Measurements from ENCODE around the gene ANXA3. TPM values are rescaled to one million over a fixed set of nuclear protein-coding genes. Genes with fewer than 3 reads are reported as not detected.

ANXA3 gene
- total RNA-seq, 2 donors from 2014 or later, result 43.3 to 144 TPM

- Histone ChIP-seq H3K4me3 (no peak overlapping the region), H3K36me3 (no peaks in the 10 kb centered on the region), H3K27ac (no peak overlapping the region), H3K4me1 (replicated peaks) (no peaks in the 10 kb centered on the region), H3K27me3 (replicated peaks; ENCODE audit: insufficient read depth) (no peaks in the 10 kb centered on the region), H3K9me3 (no peaks in the 10 kb centered on the region)
- DNase-seq (ENCODE audit: low spot score), result no peak
- intact Hi-C loops (cut with DNase I), result no loop called here
- WGBS, result 92% methylated on average over 3 of the region's 3 CpGs
- no peak for TF ChIP-seq POLR2A (IDR thresholded peaks at IDR 0.05)
- TF ChIP-seq, protein P1, sequence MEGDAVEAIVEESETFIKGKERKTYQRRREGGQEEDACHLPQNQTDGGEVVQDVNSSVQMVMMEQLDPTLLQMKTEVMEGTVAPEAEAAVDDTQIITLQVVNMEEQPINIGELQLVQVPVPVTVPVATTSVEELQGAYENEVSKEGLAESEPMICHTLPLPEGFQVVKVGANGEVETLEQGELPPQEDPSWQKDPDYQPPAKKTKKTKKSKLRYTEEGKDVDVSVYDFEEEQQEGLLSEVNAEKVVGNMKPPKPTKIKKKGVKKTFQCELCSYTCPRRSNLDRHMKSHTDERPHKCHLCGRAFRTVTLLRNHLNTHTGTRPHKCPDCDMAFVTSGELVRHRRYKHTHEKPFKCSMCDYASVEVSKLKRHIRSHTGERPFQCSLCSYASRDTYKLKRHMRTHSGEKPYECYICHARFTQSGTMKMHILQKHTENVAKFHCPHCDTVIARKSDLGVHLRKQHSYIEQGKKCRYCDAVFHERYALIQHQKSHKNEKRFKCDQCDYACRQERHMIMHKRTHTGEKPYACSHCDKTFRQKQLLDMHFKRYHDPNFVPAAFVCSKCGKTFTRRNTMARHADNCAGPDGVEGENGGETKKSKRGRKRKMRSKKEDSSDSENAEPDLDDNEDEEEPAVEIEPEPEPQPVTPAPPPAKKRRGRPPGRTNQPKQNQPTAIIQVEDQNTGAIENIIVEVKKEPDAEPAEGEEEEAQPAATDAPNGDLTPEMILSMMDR (IDR thresholded peaks at IDR 0.05), result no peak
- no peak for TF ChIP-seq POLR2AphosphoS5 (IDR thresholded peaks at IDR 0.05)
These were observed 27.3 kb downstream of the ANXA3 start for GRCh38 chr4:78578674-78579425.

DNA sequence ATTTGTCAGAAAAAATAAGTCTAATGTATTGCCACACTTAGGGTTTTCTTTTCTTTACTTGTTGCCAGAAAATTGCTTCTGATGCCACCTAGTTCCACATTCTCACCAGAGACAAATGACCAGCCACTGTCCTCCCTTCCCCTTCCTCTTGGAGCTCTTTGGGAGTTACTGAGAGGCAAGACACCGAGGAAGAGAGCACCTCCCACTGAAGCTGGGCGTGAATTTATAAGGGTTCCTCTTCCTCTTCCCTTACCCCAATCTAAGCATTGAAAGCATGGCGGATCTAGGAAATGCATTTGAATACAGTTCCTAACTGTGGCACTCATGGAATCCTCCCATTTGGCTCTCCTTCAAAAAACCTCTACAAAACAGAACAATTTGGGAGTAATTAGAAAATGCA, 30.0 kb downstream of the ANXA3 start:
- H3K36me3 ChIP-seq, result no peaks in the 10 kb centered on the region
- H3K4me1 ChIP-seq (replicated peaks), result no peaks in the 10 kb centered on the region
- no peak overlapping the region for H3K27ac ChIP-seq
- WGBS, result 87% methylated on average over 3 of the region's 3 CpGs
- no peaks in the 10 kb centered on the region for H3K9me3 ChIP-seq
- H3K4me3 ChIP-seq, result no peak overlapping the region
- DNase-seq (ENCODE audit: low spot score), result no peak
- intact Hi-C loops (cut with DNase I), result no loop called here
- TF ChIP-seq POLR2AphosphoS5 (IDR thresholded peaks at IDR 0.05) (no peak), POLR2A (IDR thresholded peaks at IDR 0.05) (no peak)
- TF ChIP-seq, protein P1 (IDR thresholded peaks at IDR 0.05), result no peak
- no peaks in the 10 kb centered on the region for H3K27me3 ChIP-seq (replicated peaks; ENCODE audit: insufficient read depth)

GRCh38 chr4:78584863-78585547, 33.4 kb downstream of the ANXA3 start:
- Histone ChIP-seq H3K36me3 (no peaks in the 10 kb centered on the region), H3K27me3 (replicated peaks; ENCODE audit: insufficient read depth) (no peaks in the 10 kb centered on the region), H3K4me1 (replicated peaks) (no peaks in the 10 kb centered on the region), H3K4me3 (no peak overlapping the region), H3K27ac (no peak overlapping the region), H3K9me3 (no peaks in the 10 kb centered on the region)
- 98% methylated on average over 4 of the region's 4 CpGs for WGBS
- intact Hi-C loops (cut with DNase I), result no loop called here
- TF ChIP-seq, protein P1 (IDR thresholded peaks at IDR 0.05), result no peak
- TF ChIP-seq POLR2AphosphoS5 (IDR thresholded peaks at IDR 0.05) (no peak), POLR2A (IDR thresholded peaks at IDR 0.05) (no peak)
- no peak for DNase-seq (ENCODE audit: low spot score)

DNA sequence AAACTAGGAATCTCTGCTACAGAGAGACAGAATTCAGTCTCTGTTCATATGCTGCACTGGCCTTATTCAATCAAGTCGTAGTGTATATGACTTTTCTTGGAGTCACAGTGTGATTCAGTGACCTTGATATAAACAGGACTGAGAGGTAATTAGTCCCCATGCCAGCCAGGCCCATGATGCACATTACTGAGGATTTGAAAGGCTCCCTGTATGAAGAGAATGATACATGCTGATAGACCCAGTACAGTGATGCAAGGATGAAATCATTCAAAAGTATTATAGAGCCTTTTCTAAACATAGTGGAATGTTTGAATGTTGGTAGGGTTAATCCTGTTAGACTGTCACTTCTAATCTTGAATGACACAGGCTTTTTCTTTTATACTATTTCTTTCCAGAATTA, 34.1 kb downstream of the ANXA3 start:
- Histone ChIP-seq H3K27ac (no peak overlapping the region), H3K27me3 (replicated peaks; ENCODE audit: insufficient read depth) (no peaks in the 10 kb centered on the region), H3K4me3 (no peak overlapping the region), H3K36me3 (no peaks in the 10 kb centered on the region), H3K9me3 (no peaks in the 10 kb centered on the region), H3K4me1 (replicated peaks) (no peaks in the 10 kb centered on the region)
- DNase-seq (ENCODE audit: low spot score), result no peak
- TF ChIP-seq POLR2A (IDR thresholded peaks at IDR 0.05) (no peak), POLR2AphosphoS5 (IDR thresholded peaks at IDR 0.05) (no peak)
- TF ChIP-seq, protein P1 (IDR thresholded peaks at IDR 0.05), result no peak
- intact Hi-C loops (cut with DNase I), result no loop called here
- WGBS, result 81% methylated on average over 1 of the region's 1 CpG
